SU-DHL-6 (cell line): ENCODE data around the gene CTNNBIP1.

Experiments used
- EZH2phosphoT487 ChIP-seq: fragments of 200-600 bp; sonication (generic), shearing (Covaris generic); conservative IDR thresholded peaks from 2 replicates; pipeline ENCODE4 v1.6.1; 2018; ENCODE audit warnings: mild to moderate bottlenecking, antibody characterized with exemption, low read length, moderate library complexity, mixed read lengths
- TF ChIP-seq, protein P1 (sequence below): fragments of 200-600 bp; sonication (generic); IDR thresholded peaks from one replicate; pipeline ENCODE4 v1.5.1; 2017; ENCODE audit warnings: antibody characterized with exemption, mild to moderate bottlenecking, low read length, moderate library complexity; ENCODE audit not compliant: insufficient read depth, poor library complexity, severe bottlenecking

DNA sequence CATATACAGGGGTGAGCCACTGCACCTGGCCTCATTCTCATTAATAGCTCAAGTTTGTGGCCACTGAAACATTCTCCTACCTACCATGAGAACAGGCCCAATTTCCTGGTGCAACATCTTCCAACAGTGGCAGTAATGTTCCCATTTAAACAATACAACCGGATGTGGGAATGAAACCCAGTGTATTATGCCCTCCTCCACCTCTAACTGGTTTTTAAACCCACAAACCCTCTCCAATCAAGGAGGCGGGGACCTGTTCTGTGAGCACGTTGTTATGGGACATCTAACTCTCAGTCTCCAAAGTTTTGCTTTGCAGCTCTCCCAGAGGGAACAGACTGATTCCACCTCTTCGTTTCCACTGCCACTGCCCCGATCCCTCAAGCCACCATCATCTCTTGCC lies 2.6 kb downstream of the CTNNBIP1 start:
- TF ChIP-seq, protein P1, sequence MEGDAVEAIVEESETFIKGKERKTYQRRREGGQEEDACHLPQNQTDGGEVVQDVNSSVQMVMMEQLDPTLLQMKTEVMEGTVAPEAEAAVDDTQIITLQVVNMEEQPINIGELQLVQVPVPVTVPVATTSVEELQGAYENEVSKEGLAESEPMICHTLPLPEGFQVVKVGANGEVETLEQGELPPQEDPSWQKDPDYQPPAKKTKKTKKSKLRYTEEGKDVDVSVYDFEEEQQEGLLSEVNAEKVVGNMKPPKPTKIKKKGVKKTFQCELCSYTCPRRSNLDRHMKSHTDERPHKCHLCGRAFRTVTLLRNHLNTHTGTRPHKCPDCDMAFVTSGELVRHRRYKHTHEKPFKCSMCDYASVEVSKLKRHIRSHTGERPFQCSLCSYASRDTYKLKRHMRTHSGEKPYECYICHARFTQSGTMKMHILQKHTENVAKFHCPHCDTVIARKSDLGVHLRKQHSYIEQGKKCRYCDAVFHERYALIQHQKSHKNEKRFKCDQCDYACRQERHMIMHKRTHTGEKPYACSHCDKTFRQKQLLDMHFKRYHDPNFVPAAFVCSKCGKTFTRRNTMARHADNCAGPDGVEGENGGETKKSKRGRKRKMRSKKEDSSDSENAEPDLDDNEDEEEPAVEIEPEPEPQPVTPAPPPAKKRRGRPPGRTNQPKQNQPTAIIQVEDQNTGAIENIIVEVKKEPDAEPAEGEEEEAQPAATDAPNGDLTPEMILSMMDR, result no peak
- TF ChIP-seq EZH2phosphoT487, result no peak
